Gastroesophageal sphincter (tissue), 3 donors: ENCODE data around the gene UROC1.

Experiments
- POLR2A ChIP-seq, 2 donors: fragments of 450-650 bp; IDR thresholded peaks; one replicate each; pipeline ENCODE4 v1.6.1; 2017; ENCODE audit warnings: antibody characterized with exemption in 2 of 2, mild to moderate bottlenecking in 2 of 2, moderate library complexity in 1 of 2
- POLR2AphosphoS5 ChIP-seq: sonication (generic); formaldehyde crosslinking; IDR thresholded peaks from one replicate; pipeline ENCODE4 v1.6.1; 2017; ENCODE audit warnings: antibody characterized with exemption
- TF ChIP-seq, protein P1 (sequence below), 4 experiments: fragments of 200-600 bp in 2 of 4; fragments of 450-650 bp in 2 of 4; sonication (generic) in 1 of 4; IDR thresholded peaks; one replicate each; pipeline ENCODE4 v1.5.1; 2017 to 2019; ENCODE audit warnings: antibody characterized with exemption in 4 of 4, mild to moderate bottlenecking in 2 of 4, moderate library complexity in 2 of 4

DNA sequence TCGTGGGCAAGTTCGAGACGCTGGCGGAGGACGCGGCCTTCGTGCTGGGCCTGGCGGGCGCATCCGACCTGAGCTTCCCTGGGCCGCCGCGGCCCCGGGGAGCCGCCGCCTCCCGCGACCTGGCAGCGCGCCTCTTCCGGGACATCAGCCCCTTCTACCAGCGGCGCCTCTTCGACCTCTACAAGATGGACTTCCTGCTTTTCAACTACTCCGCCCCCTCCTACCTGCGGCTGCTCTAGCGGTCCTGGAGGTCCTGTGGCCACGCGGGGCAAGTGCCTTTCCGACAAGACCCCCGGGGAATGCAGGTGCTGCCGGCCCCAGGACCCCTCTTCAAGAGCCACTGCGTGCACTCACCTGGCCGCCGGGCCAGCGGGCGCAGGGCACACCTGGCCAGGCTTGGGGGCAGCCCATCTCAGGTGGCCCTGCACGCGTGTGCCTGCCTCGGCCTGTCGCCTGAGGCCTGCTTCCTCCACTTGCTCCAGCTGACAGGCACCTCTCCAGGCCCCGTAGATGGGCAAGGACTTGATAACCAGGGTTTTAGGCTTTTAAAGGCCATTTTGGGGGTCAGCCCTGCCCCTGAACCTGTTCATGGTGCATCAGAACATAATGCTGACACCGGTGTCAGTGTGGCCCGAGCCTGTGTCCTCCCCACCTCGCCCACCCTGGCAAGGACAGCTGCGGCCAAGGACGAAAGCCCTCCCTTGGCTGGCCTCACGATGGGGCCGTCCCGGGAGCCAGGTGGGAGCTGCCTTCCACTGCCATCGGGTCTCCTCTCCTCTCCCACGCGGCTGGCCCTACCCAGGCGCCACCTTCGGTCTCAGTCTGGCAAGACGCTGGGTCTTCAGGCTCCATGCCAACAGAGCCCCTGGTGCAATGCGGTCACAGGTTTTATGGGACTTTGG lies 25.0 kb upstream of the UROC1 start:
- TF ChIP-seq POLR2A (IDR thresholded peaks at IDR 0.05) (no peak), POLR2AphosphoS5 (no peak)
- TF ChIP-seq, protein P1, sequence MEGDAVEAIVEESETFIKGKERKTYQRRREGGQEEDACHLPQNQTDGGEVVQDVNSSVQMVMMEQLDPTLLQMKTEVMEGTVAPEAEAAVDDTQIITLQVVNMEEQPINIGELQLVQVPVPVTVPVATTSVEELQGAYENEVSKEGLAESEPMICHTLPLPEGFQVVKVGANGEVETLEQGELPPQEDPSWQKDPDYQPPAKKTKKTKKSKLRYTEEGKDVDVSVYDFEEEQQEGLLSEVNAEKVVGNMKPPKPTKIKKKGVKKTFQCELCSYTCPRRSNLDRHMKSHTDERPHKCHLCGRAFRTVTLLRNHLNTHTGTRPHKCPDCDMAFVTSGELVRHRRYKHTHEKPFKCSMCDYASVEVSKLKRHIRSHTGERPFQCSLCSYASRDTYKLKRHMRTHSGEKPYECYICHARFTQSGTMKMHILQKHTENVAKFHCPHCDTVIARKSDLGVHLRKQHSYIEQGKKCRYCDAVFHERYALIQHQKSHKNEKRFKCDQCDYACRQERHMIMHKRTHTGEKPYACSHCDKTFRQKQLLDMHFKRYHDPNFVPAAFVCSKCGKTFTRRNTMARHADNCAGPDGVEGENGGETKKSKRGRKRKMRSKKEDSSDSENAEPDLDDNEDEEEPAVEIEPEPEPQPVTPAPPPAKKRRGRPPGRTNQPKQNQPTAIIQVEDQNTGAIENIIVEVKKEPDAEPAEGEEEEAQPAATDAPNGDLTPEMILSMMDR (IDR thresholded peaks at IDR 0.05), result no peak
